ENCODE results near the gene MSMP. TPM values are rescaled to one million over a fixed set of nuclear protein-coding genes. Genes with fewer than 3 reads are reported as not detected.

Gene MSMP
- total and polyA plus RNA-seq, 2 donors (not counting 1 experiment from before 2014, with no cell fraction given) = 2.3 to 3.9 TPM

GRCh38 chr9:35771534-35771933 lies 17.5 kb upstream of the MSMP start:
- no CpG with 5 or more reads among the region's 1 CpG for WGBS (ENCODE audit: insufficient coverage)
- Mint-ChIP-seq H3K9me3 (ENCODE audit: insufficient read depth) (no peaks in the 10 kb centered on the region), H3K27ac (no peak overlapping the region), H3K27me3 (no peaks in the 10 kb centered on the region), H3K4me3 (no peak overlapping the region), H3K4me1 (peaks cover 15% of the 10 kb centered on the region)
- H3K9me3 ChIP-seq (ENCODE audit: control extremely low read depth in 1 of 3, control insufficient read depth in 2 of 3, insufficient read depth in 1 of 3, low read length in 2 of 3) = no peaks in the 10 kb centered on the region
- H3K4me1 ChIP-seq (ENCODE audit: control insufficient read depth in 2 of 2, insufficient read depth in 2 of 2, low read length in 2 of 2) = peaks cover 6 to 15% of the 10 kb centered on the region in 2 donors
- H3K79me2 ChIP-seq (ENCODE audit: control insufficient read depth, insufficient read depth, low read length) = peaks cover 57% of the 10 kb centered on the region
- DNase-seq (no peak), ATAC-seq (ENCODE audit: low read depth) (no peak)
- no peak overlapping the region for H3K4me2 ChIP-seq (replicated peaks; ENCODE audit: low read depth, low read length, poor library complexity, severe bottlenecking)
- H3K4me3 ChIP-seq (ENCODE audit: control extremely low read depth in 1 of 5, extremely low read depth in 1 of 5, insufficient read depth in 1 of 5, low read depth in 2 of 5, low read length in 4 of 5) = no peak overlapping the region
- peaks cover 46% of the 10 kb centered on the region for H4K20me1 ChIP-seq (ENCODE audit: control insufficient read depth, insufficient read depth, low read length, poor library complexity, severe bottlenecking)
- ChIA-PET CTCF (interaction anchor here (0.6 to 3.8 kb wide), 5 partner anchors 17 to 75 kb away, joined by 4 to 22 read pairs (median 5); partner anchors contain the start of genes GBA2 and RGP1), POLR2A (no interaction called here)
- intact Hi-C loops (cut with micrococcal nuclease) = no loop called here
- H3K27me3 ChIP-seq (replicated peaks in 1 of 4; ENCODE audit: control extremely low read depth in 1 of 4, control insufficient read depth in 3 of 4, insufficient read depth in 4 of 4, low read length in 3 of 4) = no peaks in the 10 kb centered on the region
- TF ChIP-seq CTCF (IDR thresholded peaks at IDR 0.05) = no peak
- no peak for TF ChIP-seq EZH2 (IDR thresholded peaks at IDR 0.05; ENCODE audit: borderline replicate concordance, insufficient read depth, low read depth, low read length, poor library complexity, severe bottlenecking)
- H3K27ac ChIP-seq (ENCODE audit: low read length in 2 of 2) = no peak overlapping the region
- no peak overlapping the region for H2AFZ ChIP-seq (ENCODE audit: insufficient read depth, low read depth, low read length, poor library complexity, severe bottlenecking)
- no peak overlapping the region for H3K9ac ChIP-seq (ENCODE audit: low read length)
- H3K36me3 ChIP-seq (replicated peaks in 1 of 2; ENCODE audit: control extremely low read depth in 1 of 2, control insufficient read depth in 1 of 2, extremely low read depth in 1 of 2, insufficient read depth in 2 of 2, low read length in 1 of 2) = peaks cover 2 to 17% of the 10 kb centered on the region in 2 experiments

GRCh38 chr9:35771075-35771433 lies 17.0 kb upstream of the MSMP start:
- TF ChIP-seq EZH2 (IDR thresholded peaks at IDR 0.05; ENCODE audit: borderline replicate concordance, insufficient read depth, low read depth, low read length, poor library complexity, severe bottlenecking) (no peak), CTCF (IDR thresholded peaks at IDR 0.05) (no peak)
- Mint-ChIP-seq H3K4me3 (no peak overlapping the region), H3K4me1 (peaks cover 17% of the 10 kb centered on the region), H3K9me3 (ENCODE audit: insufficient read depth) (no peaks in the 10 kb centered on the region), H3K27me3 (no peaks in the 10 kb centered on the region), H3K27ac (no peak overlapping the region)
- no peaks in the 10 kb centered on the region for H3K27me3 ChIP-seq (replicated peaks in 1 of 4; ENCODE audit: control extremely low read depth in 1 of 4, control insufficient read depth in 3 of 4, insufficient read depth in 4 of 4, low read length in 3 of 4)
- no peak overlapping the region for H2AFZ ChIP-seq (ENCODE audit: insufficient read depth, low read depth, low read length, poor library complexity, severe bottlenecking)
- CTCF ChIA-PET = interaction anchor here (0.6 to 3.8 kb wide), 6 partner anchors 16 to 107 kb away, joined by 3 to 22 read pairs (median 4); partner anchors contain the start of genes GBA2 and RGP1
- H3K4me1 ChIP-seq (ENCODE audit: control insufficient read depth in 2 of 2, insufficient read depth in 2 of 2, low read length in 2 of 2) = peaks cover 4 to 11% of the 10 kb centered on the region in 2 donors
- no peak overlapping the region for H3K4me3 ChIP-seq (ENCODE audit: control extremely low read depth in 1 of 5, extremely low read depth in 1 of 5, insufficient read depth in 1 of 5, low read depth in 2 of 5, low read length in 4 of 5)
- peaks cover 2 to 17% of the 10 kb centered on the region in 2 experiments for H3K36me3 ChIP-seq (replicated peaks in 1 of 2; ENCODE audit: control extremely low read depth in 1 of 2, control insufficient read depth in 1 of 2, extremely low read depth in 1 of 2, insufficient read depth in 2 of 2, low read length in 1 of 2)
- H4K20me1 ChIP-seq (ENCODE audit: control insufficient read depth, insufficient read depth, low read length, poor library complexity, severe bottlenecking) = peaks cover 46% of the 10 kb centered on the region
- DNase-seq (no peak), ATAC-seq (ENCODE audit: low read depth) (no peak)
- H3K9me3 ChIP-seq (ENCODE audit: control extremely low read depth in 1 of 3, control insufficient read depth in 2 of 3, insufficient read depth in 1 of 3, low read length in 2 of 3) = no peaks in the 10 kb centered on the region
- H3K79me2 ChIP-seq (ENCODE audit: control insufficient read depth, insufficient read depth, low read length) = peaks cover 61% of the 10 kb centered on the region
- H3K27ac ChIP-seq (ENCODE audit: low read length in 2 of 2) = no peak overlapping the region
- intact Hi-C loops (cut with micrococcal nuclease) = no loop called here
- no CpG with 5 or more reads among the region's 4 CpGs for WGBS (ENCODE audit: insufficient coverage)
- no peak overlapping the region for H3K4me2 ChIP-seq (replicated peaks; ENCODE audit: low read depth, low read length, poor library complexity, severe bottlenecking)
- no peak overlapping the region for H3K9ac ChIP-seq (ENCODE audit: low read length)
- POLR2A ChIA-PET = no interaction called here
